Brain microvascular endothelial cell (primary cell): ENCODE results near the gene ECI1.

Experiments used
- DNase-seq: peaks from one replicate; pipeline ENCODE4 v3.0.0-alpha.2; 2020
- H3K27ac ChIP-seq: fragments of 250-450 bp; sonication (Bioruptor Pico); 2 replicates; pipeline ENCODE4 v1.5.1; 2020; ENCODE audit warnings: mild to moderate bottlenecking, moderate library complexity
- H3K27me3 ChIP-seq: fragments of 250-450 bp; sonication (Bioruptor Pico); replicated peaks from 2 replicates; pipeline ENCODE4 v1.5.1; 2020; ENCODE audit warnings: mild to moderate bottlenecking
- H3K36me3 ChIP-seq: fragments of 250-450 bp; sonication (Bioruptor Pico); replicated peaks from 2 replicates; pipeline ENCODE4 v1.5.1; 2020; ENCODE audit warnings: mild to moderate bottlenecking
- H3K4me3 ChIP-seq: 2 replicates; pipeline ENCODE4 v1.5.1; 2011; ENCODE audit warnings: low read depth, mild to moderate bottlenecking, control low read depth, low read length, moderate library complexity
- CTCF ChIP-seq: IDR thresholded peaks from 2 replicates; pipeline ENCODE4 v1.5.1; 2011; ENCODE audit warnings: low read depth, mild to moderate bottlenecking, moderate library complexity, low read length, control low read depth, inconsistent platforms; ENCODE audit errors: missing control alignments
- in situ Hi-C: cut with HindIII; loops from 2 replicates; pipeline ENCODE4 v1.10.0; 2017; ENCODE audit warnings: low sequenced_read_pairs, low pct_ligation_motif_present

ECI1 gene

GRCh38 chr16:2250652-2251295 lies 613 bp downstream of the ECI1 start:
- peak; percentile 16 for DNase-seq
- in situ Hi-C loops: no loop called here
- no peak for TF ChIP-seq CTCF
- peak overlapping the region; percentile 65 for H3K4me3 ChIP-seq
- H3K36me3 ChIP-seq: peaks cover 40% of the 10 kb centered on the region
- peak overlapping the region; percentile 18 for H3K27ac ChIP-seq
- no peaks in the 10 kb centered on the region for H3K27me3 ChIP-seq

- TF ChIP-seq CTCF: no peak
- in situ Hi-C loops: no loop called here
- Histone ChIP-seq H3K4me3 (no peak overlapping the region), H3K36me3 (peaks cover 43% of the 10 kb centered on the region), H3K27ac (no peak overlapping the region), H3K27me3 (no peaks in the 10 kb centered on the region)
- no peak for DNase-seq
Observed at GRCh38 chr16:2246301-2246885, 5.0 kb downstream of the ECI1 start.

GRCh38 chr16:2244926-2245795 lies 6.2 kb downstream of the ECI1 start:
- no peak for TF ChIP-seq CTCF
- in situ Hi-C loops: no loop called here
- Histone ChIP-seq H3K4me3 (no peak overlapping the region), H3K27me3 (no peaks in the 10 kb centered on the region), H3K27ac (no peak overlapping the region), H3K36me3 (peaks cover 43% of the 10 kb centered on the region)
- no peak for DNase-seq

- TF ChIP-seq CTCF: peak; percentile 35
- DNase-seq: no peak
- no peak overlapping the region for H3K4me3 ChIP-seq
- no peaks in the 10 kb centered on the region for H3K27me3 ChIP-seq
- in situ Hi-C loops: no loop called here
- H3K36me3 ChIP-seq: peaks cover 43% of the 10 kb centered on the region
- no peak overlapping the region for H3K27ac ChIP-seq
Observed at GRCh38 chr16:2244301-2244700, 7.1 kb downstream of the ECI1 start.

- TF ChIP-seq CTCF: no peak
- no peak for DNase-seq
- H3K36me3 ChIP-seq: peaks cover 43% of the 10 kb centered on the region
- in situ Hi-C loops: no loop called here
- no peaks in the 10 kb centered on the region for H3K27me3 ChIP-seq
- H3K4me3 ChIP-seq: no peak overlapping the region
- no peak overlapping the region for H3K27ac ChIP-seq
Observed at GRCh38 chr16:2243781-2244180, 7.6 kb downstream of the ECI1 start.
